Right ventricle myocardium inferior (tissue), 1 donor: Measurements from ENCODE around the gene TBC1D24. TPM values are rescaled to one million over a fixed set of nuclear protein-coding genes. Genes with fewer than 3 reads are reported as not detected.

Experiments used
- ATAC-seq: fragments of 200-7000 bp; cut with Tn5 transposase; one replicate; pipeline ENCODE4 v1.9.1; 2020; ENCODE audit warnings: mild to moderate bottlenecking, moderate library complexity
- DNase-seq: peaks from one replicate; pipeline ENCODE4 v3.0.0; 2021; ENCODE audit errors: missing footprints
- intact Hi-C: fragments of 100-400 bp; cut with DNase I; formaldehyde crosslinking; loops from one replicate; pipeline ENCODE4 v1.11.0; 2022
- total RNA-seq: library from RNA; stranded (reverse); fragmentation: NEBNext Ultra II Directional; extraction: Animal tissue kit (Norgen Biotek cat#: 25700); gene quantifications from one replicate; pipeline ENCODE4 v1.2.1, GENCODE V29; 2021
- donor health status: DM: no; HTN: yes; CAD: no; lungs with severe emphysema.

The TBC1D24 gene
- total RNA-seq, 1 donor from 2014 or later, result 14.8 TPM

DNA sequence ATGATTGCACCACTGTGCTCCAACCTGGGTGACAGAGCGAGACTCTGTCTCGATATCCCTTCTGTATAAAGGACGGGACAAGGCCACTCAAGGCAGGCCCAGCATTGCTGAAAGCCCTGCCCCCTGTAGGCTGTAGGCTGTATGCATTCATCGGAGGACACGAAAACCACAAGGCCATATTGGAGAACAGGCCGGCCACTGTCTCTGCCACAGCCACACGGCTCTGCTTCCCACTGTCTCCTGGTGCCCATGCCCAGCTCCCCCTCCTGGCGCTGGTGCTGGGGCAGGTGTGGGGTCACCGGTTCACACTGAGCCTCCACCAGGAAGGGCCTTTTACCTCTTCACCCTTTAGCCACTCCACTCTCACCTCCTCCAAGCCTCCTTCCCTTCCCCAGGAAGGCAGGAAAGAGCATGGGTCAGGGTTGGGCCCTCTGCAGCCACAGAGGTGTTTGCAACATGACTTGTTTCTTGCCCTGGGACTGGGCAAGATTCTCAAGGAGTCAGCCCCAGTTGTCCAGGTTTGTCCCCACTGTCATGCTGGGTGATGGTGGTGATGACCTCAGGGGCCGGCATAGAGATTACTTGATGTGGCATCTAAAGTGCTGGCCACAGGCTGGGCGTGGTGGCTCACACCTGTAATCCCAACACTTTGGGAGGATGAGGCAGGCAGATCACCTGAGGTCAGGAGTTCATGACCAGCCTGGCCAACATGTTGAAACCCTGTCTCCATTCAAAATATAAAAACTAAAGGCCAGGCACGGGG is 9.1 kb upstream of the TBC1D24 start:
- intact Hi-C loops, result no loop called here
- DNase-seq (no peak), ATAC-seq (no peak)

- no peak for ATAC-seq
- intact Hi-C loops, result no loop called here
- DNase-seq, result no peak
Measured at GRCh38 chr16:2466667-2467527, 8.0 kb upstream of the TBC1D24 start.

DNA sequence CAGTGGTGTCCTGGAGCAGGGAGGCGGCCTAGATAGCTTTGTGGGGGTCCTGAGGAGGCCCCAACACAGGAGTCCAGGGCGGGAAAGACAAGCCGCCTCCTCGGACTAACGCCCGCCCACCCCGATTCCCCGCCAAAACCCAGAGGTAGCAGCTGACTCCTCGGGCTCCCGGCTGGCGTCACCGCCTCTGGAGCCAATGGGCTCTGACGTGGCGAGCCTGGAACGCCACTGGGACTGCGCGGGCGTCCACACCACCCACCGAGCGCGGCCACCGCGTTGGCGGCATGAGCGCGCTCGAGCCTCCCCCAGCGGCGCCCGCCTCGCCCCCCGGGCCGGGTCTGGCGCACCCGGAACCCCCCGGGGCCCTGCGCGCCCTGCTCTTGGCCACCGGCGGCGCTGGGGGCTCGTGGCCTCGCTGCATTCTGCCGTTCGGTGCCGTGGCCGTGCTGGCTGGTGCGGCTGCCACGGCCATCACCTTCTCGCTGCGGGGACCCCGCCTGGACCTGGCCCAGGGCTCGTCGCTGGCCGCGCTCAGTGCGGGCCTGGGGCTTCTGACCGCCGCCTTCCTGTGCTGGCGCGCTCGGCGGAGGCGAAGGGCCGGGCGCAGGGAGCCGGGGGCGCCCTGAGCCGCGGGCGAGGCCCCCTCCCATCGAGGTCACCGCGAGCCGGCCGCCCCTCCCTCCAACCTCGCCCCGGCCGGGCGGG is 7.2 kb upstream of the TBC1D24 start:
- peak; percentile 85 for ATAC-seq
- intact Hi-C loops, result no loop called here
- peak; percentile 88 for DNase-seq

DNA sequence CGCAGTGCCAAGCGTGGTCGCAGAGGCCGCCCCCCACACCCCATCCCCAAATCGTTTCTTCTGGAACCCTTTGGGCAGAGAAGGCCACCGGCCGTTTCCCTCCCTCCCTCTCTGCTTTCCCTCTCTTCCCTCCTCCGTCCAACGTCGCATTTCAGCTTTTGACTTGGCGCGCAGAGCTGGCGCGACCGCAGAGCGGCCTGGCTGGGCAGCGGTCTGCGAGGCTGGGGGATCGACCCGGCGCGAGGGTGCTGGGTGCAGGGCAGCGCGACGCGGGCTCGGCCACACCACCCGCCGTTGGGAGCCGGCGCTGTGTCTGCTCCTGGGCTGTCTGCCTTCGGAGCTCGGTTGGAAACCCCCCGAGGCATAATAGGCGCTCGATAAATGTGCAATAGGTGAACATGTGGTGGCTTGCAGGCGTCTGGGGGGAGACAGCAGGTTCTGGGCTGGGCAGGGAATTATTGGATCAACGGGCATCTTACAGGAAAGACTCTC is 6.6 kb upstream of the TBC1D24 start:
- ATAC-seq (no peak), DNase-seq (no peak)
- intact Hi-C loops, result no loop called here

- DNase-seq (no peak), ATAC-seq (no peak)
- intact Hi-C loops, result no loop called here
Measured at GRCh38 chr16:2468725-2469398, 6.1 kb upstream of the TBC1D24 start.

DNA sequence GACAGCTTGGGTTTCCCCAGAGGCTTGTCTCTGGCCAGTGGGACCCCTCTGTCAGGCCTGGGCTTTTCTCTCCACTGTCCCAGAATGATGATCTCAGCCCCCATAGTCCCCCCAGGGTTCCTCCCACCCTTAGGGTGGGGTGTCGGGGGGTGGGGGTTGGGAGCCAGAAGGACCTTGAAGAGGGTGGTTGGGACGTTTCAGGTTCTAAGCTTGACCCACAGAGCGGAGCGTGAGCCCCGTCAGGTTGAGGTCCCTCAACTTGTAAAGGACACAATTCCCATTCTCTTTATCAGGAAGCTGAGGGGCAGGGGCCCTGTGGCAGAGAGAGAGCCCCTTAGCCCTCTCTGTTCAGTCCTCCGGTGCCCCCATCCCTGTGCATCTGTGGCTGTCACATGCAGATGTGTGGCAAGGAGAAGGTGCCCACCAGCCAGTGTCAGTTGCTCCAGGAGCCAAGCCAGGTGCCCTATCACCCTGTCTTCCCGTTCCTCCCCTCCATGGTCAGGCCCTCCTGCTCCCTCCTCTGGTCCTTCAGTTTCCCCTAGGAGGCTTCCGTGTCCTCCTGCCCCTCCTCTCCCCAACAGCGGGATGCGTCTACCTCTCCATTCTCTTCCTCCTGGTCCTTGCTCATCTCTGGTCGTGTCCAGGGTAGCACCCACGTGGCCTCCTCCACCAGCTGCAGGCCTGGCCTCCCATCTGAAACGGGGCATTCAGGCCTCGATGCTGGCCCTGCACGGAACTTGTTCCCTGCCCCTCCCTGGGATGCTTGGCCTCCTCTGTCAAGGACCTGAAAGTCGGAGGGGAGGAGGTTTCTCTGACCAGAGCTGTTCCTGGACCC is 5.3 kb upstream of the TBC1D24 start:
- DNase-seq (no peak), ATAC-seq (no peak)

DNA sequence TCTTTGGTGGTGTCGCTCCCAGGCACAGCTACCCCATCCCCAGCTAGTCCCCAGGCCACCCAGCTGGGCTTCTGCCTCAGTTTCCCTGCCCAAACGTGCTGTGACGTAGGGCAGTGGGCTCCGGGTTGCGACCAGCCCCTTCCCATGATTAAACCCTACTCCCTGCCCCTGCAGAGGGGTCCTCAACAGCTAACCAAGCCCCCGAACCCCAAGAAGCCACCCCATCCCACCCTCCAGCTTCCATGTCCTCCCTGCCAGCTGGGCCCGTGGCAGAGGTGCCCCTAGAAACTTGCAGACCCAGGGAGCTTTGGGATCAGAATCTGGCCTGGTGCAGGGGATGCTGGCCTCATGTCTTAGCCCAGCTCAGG is 4.7 kb upstream of the TBC1D24 start:
- ATAC-seq (no peak), DNase-seq (no peak)
- intact Hi-C loops, result no loop called here

More for the DNA sequence above, 5.3 kb upstream of the TBC1D24 start:
- intact Hi-C loops, result no loop called here

- DNase-seq (no peak), ATAC-seq (no peak)
Measured at GRCh38 chr16:2470603-2471015, 4.3 kb upstream of the TBC1D24 start.

GRCh38 chr16:2471016-2471652 is 3.8 kb upstream of the TBC1D24 start, which contains the start of gene NTN3:
TSS of gene NTN3 (plus strand) at chr16:2471297. CDS start at chr16:2471702, 405 bp downstream.
- DNase-seq (no peak), ATAC-seq (no peak)
- intact Hi-C loops, result no loop called here

More at GRCh38 chr16:2470603-2471015, 4.3 kb upstream of the TBC1D24 start:
- intact Hi-C loops, result no loop called here

GRCh38 chr16:2471653-2472487 is 3.1 kb upstream of the TBC1D24 start:
- ATAC-seq, result no peak
- DNase-seq, result no peak
- intact Hi-C loops, result no loop called here

DNA sequence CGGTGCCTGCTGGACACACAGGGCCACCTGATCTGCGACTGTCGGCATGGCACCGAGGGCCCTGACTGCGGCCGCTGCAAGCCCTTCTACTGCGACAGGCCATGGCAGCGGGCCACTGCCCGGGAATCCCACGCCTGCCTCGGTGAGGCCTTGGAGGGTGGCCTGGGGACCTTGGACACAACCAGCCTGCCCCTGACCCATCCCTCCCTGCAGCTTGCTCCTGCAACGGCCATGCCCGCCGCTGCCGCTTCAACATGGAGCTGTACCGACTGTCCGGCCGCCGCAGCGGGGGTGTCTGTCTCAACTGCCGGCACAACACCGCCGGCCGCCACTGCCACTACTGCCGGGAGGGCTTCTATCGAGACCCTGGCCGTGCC is 2.5 kb upstream of the TBC1D24 start:
- ATAC-seq (no peak), DNase-seq (no peak)
- intact Hi-C loops, result no loop called here

GRCh38 chr16:2472885-2473445 is 2.0 kb upstream of the TBC1D24 start:
- intact Hi-C loops, result no loop called here
- ATAC-seq (no peak), DNase-seq (no peak)

DNA sequence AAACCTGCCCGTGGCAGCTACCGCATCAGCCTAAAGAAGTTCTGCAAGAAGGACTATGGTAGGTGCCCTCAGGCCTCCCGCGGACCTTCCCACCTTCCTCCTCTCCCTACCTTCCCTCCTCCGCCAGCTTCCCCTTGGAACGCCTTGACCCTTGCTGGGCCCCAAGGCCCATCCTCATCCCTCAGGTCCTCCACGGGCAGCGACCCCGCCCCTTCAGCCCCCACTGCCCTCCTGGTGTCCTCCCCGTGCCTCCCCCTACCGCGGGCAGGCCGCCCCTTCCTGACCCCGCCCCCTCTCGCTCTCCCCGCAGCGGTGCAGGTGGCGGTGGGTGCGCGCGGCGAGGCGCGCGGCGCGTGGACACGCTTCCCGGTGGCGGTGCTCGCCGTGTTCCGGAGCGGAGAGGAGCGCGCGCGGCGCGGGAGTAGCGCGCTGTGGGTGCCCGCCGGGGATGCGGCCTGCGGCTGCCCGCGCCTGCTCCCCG is 1.4 kb upstream of the TBC1D24 start:
- ATAC-seq (no peak), DNase-seq (no peak)
- intact Hi-C loops, result no loop called here

DNA sequence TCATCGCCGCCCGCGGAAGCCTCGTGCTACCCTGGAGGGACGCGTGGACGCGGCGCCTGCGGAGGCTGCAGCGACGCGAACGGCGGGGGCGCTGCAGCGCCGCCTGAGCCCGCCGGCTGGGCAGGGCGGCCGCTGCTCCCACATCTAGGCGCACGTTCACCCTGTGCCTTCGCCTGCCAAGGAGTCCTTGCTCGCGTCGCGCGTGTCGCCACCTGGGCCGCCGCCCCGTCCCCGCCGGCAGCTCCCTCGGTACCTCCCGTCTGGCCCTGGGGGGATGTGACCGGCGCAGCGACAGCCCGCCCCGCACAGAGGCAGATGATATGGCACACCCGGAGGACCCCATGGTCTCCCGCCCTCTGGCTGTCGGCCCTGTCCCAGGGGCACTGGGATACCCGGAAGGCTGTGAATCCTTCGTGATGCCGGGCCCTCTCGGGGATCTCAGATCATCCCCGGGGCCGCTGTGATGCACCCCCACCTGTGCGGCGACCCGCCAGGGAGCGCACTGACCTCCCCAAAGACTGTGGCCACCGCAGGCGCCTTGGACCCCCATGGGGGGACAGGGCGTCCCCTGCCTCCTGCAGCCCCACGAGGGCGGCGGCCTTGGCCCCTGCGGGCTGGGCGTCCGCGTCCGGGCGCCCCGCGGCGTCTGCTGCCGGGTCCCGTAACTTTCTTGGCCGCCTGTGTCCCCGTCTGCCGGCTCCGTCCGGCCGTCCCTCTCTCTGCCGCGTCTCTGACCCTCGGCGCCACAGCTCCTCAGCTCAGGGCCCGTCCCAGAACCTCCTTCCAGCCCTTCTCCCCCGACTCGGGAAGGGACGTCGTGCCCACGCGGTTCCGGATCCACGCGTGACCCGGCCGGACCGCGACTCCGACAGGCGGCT is 689 bp upstream of the TBC1D24 start:
- ATAC-seq (peak; percentile 68), DNase-seq (peak; percentile 68)
- intact Hi-C loops, result loop anchor here (2.0 kb wide), 1 partner anchor 27 kb away; no protein-coding TSS in a partner anchor
